GM19035 (cell line): ENCODE measurements around the gene IL27RA.
"Not testable (repeated sequence)": the region's sequence is repeated elsewhere in the genome, so short reads cannot be mapped to it uniquely, and the experiment has no call there.

Source experiments
- ATAC-seq: cut with Tn5 transposase; IDR thresholded peaks from one replicate; pipeline ENCODE4 v1.9.1; 2021; ENCODE audit not compliant: unreplicated experiment

Gene IL27RA

GRCh38 chr19:14027856-14028450 is 3.6 kb upstream of the IL27RA start, which contains the start of gene RLN3:
TSS of gene RLN3 (plus strand) at chr19:14028148. CDS start at chr19:14028205, 57 bp downstream.
- ATAC-seq: no peak

GRCh38 chr19:14028901-14029300 is 2.7 kb upstream of the IL27RA start:
- no peak for ATAC-seq

DNA sequence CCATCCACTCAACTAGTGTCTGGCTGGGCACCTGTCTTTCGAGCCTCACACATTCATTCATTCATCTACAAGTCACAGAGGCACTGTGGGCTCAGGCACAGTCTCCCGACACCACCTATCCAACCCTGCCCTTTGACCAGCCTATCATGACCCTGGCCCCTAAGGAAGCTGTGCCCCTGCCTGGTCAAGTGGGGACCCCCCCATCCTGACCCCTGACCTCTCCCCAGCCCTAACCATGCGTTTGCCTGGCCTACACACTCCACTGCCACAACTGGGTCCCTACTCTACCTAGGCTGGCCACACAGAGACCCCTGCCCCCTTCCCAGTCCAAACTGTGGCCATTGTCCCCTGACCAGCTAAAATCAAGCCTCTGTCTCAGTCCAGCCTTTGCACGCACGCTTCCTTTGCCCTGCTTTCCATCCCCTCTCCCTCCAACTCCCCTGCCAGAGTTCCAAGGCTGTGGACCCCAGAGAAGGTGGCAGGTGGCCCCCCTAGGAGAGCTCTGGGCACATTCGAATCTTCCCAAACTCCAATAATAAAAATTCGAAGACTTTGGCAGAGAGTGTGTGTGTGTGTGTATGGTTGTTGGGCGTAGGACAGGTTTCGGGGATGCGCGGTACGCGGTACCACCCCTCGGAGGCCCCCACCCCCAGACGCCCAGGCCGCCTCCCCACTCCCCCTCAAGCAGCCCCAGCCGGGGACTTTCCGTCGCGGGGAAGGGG is 404 bp upstream of the IL27RA start:
- no peak for ATAC-seq

- no peak for ATAC-seq
Measured at GRCh38 chr19:14033946-14034345, 2.4 kb downstream of the IL27RA start.

GRCh38 chr19:14035159-14035558 is 3.6 kb downstream of the IL27RA start:
- not testable (repeated sequence) for ATAC-seq

DNA sequence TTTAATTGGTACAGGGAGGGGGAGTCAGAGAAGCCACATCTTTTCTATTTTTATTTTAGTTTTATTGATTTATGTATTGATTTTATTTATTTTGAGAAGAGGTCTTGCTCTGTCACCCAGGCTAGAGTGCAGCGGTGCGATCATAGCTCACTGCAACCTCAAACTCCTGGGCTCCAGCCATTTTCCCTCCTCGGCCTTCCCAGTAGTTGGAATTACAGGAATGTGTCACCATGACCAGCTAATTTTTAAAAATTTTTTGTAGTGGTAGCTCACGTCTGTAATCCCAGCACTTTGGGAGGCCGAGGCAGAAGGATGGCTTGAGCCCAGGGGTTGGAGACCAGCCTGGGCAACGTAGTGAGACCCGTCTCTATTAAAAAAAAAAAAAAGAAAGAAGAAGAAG is 4.1 kb downstream of the IL27RA start:
- no peak for ATAC-seq

GRCh38 chr19:14039181-14039580 is 7.6 kb downstream of the IL27RA start:
- ATAC-seq: no peak

DNA sequence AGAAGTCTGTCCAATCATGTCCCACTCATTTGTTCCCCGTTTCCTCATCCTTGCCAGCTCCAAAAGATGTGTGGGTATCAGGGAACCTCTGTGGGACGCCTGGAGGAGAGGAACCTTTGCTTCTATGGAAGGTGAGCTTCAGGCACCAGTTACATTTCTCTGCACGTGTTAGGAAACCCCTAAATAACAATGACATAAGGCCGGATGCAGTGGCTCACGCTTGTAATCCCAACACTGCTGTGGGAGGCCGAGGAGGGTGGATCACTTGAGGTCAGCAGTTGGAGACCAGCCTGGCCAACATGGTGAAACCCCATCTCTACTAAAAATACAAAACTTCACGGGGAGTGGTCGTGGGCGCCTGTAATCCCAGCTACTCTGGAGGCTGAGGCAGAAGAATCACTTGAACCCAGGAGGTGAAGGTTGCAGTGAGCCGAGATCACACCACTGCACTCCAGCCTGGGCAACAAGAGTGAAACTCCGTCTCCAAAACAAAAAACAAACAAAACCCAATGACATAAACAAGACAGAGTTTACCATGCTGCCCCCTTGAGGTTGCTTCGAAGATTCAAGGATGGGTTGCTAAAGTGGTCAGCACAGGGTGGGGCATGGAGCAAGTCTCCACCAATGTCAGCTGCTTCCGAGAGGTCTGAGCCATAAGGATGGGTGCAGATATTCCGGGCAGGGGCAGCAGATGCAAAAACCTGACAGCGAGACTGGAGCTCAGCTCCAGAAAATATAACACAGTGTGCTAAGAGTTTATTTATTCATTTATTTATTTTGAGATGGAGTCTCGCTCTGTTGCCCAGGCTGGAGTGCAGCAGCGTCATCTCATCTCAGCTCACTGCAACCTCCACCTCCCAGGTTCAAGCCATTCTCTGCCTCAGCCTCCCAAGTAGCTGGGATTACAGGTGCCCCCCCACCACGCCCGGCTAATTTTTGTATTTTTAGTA is 11.4 kb downstream of the IL27RA start:
- ATAC-seq: not testable (repeated sequence)

GRCh38 chr19:14047866-14048265 is 16.3 kb downstream of the IL27RA start:
- ATAC-seq: not testable (repeated sequence)

DNA sequence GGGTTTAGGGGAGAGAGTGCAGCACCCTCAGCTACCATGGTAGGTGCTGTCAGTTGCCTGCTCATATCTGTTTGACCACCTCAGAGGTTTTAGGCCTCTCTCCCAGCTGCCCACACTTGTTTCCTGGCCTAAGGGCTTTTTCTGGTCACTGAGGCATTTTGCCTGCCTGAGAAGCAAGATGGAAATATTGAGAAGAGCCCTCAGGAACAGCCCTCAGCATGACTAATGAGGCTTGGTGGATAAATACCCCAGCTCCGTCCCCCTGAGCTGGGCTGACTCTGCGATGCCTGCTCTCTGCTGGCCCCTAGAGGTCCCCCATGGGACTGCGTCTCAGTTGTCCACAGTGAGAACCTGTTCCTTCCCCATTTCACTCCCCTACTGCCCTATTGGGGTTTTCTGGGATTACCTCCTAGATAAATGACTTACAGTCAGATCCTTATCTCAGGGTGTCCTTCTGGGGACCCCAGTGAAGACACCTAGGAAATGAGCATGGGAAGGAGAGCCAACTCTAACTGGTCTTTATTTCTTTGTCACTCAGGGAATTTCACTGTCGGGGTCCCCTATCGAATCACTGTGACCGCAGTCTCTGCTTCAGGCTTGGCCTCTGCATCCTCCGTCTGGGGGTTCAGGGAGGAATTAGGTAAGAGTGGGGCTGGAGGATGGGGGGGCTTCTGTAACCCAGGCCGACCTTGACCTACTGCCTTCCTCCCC is 17.0 kb downstream of the IL27RA start:
- ATAC-seq: no peak

DNA sequence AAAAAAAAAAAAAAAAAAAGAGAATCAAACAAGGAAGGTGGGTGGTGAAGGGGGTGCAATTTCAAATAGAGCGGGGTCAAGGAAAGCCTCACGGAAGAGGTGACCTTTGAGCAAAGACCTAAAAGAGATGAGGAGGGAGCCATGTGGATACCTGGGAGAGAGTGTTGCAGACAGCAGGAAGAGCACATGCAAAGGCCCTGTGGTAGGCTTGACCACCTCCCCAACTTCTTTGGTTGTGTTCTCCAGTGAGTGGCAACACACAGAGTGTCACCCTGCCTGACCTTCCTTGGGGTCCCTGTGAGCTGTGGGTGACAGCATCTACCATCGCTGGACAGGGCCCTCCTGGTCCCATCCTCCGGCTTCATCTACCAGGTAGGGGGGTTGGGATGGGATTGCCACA is 18.9 kb downstream of the IL27RA start:
- ATAC-seq: no peak

DNA sequence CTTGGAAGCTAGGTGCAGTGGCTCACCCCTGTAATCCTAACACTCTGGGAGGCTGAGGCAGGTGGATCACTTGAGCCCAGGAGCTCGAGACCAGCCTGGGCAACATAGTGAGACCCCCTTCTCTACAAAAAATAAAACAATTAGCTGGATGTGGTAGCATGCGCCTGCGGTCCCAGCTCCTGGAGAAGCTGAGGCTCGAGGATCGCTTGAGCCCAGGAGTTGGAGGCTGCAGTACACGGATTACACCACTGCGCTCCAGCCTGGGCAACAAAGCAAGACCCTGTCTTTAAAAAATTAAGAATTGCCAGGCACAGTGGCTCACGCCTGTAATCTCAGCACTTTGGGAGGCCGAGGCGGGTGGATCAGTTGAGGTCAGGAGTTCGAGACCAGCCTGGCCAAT is 19.4 kb downstream of the IL27RA start:
- not testable (repeated sequence) for ATAC-seq

DNA sequence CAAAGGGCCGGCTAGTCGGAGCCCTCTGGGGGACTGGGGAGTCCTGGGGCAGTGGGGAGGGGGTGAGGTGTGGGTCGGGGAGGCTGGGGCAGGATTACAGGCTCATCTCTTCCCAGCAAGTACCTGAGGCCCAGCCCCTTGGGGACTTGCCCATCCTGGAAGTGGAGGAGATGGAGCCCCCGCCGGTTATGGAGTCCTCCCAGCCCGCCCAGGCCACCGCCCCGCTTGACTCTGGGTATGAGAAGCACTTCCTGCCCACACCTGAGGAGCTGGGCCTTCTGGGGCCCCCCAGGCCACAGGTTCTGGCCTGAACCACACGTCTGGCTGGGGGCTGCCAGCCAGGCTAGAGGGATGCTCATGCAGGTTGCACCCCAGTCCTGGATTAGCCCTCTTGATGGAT is 20.4 kb downstream of the IL27RA start:
- ATAC-seq: no peak

- no peak for ATAC-seq
Measured at GRCh38 chr19:14052470-14052869, 20.9 kb downstream of the IL27RA start.

- ATAC-seq: no peak
Measured at GRCh38 chr19:14053032-14053431, 21.5 kb downstream of the IL27RA start.

- ATAC-seq: no peak
Measured at GRCh38 chr19:14053500-14053899, 21.9 kb downstream of the IL27RA start.

DNA sequence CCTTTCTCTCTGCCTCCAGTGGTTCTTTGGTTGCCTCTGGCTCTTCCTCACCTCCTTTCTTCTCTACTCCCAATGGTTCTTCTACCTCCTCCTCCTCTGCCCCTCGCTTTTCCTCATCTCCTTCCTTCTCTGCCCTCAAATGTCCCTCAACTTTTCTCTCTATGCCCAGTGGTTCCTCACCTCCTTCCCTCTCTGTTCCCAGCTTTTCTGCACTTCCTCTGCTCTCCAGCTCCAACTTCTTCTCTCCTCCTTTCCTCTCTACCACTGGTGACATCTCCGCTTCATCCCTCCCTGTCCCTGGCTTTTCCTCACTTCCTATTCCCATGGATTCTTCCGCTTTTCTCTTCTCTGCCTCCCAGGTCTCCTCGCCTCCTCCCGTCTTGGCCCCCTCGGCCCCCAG is 22.5 kb downstream of the IL27RA start:
- ATAC-seq: no peak

DNA sequence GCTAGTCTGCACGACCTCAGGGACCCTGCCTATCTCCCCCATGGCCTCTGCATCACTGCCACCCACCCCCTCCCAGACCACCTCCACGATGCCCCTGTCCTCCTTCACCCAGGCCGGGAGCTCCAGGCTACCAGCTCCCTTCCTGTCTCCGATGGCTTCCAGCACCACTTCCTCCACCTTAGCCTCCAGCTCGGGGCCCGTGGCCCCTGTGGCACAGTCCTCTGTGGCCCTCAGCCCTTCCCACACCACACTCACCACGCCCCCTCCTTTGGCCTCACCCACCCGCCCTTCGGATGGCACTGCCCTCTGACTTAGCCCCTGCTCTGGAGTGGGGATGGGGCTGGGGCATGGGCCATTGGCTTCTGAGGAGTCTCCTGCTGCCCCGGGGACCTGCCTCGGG is 23.2 kb downstream of the IL27RA start:
- ATAC-seq: no peak

GRCh38 chr19:14055396-14055795 is 23.8 kb downstream of the IL27RA start:
- no peak for ATAC-seq

GRCh38 chr19:14056069-14056666 is 24.6 kb downstream of the IL27RA start:
- ATAC-seq: no peak
